GM18507 (cell line): Measurements from ENCODE around the gene TCF20.

Experiments
- DNase-seq: peaks from one replicate; pipeline ENCODE4 v3.0.0; 2011; ENCODE audit warnings: low read depth; ENCODE audit not compliant: insufficient read length; ENCODE audit errors: extremely low spot score
- FAIRE-seq: peaks from 2 replicates; lab custom pipeline; 2011; peaks lifted over from hg19 to GRCh38; lab: Jason Lieb, UNC

The TCF20 gene

GRCh38 chr22:42301077-42301741 is 30.8 kb upstream of the TCF20 start:
- FAIRE-seq (no peak), DNase-seq (no peak)

- peak; percentile 44 for DNase-seq
- FAIRE-seq = peak; percentile 83
Observed at GRCh38 chr22:42300259-42301076, 30.0 kb upstream of the TCF20 start.

- FAIRE-seq = peak; percentile 36
- peak; percentile 25 for DNase-seq
Observed at GRCh38 chr22:42299586-42300258, 29.3 kb upstream of the TCF20 start.

GRCh38 chr22:42298746-42299145 is 28.3 kb upstream of the TCF20 start:
- FAIRE-seq (no peak), DNase-seq (no peak)

DNA sequence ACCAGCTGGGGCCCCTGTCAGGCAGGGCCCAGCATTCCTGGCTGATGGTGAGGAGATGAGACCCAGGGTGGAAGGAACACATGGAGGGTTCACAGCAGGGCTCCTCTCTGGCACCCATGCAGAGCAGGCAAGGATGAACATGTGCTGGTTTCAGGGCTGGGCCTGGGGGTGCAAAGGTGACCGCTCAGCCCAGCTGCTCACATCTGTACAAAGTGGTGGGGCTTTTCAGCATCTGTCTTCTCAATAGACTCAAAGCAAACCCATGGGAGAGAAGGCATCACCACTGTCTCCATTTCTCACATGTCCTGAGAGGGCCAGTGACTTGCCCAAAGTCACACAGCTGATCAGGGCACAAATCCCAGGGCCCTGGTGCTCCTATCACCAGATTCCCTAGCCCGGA is 27.3 kb upstream of the TCF20 start:
- FAIRE-seq = no peak
- DNase-seq = no peak

DNA sequence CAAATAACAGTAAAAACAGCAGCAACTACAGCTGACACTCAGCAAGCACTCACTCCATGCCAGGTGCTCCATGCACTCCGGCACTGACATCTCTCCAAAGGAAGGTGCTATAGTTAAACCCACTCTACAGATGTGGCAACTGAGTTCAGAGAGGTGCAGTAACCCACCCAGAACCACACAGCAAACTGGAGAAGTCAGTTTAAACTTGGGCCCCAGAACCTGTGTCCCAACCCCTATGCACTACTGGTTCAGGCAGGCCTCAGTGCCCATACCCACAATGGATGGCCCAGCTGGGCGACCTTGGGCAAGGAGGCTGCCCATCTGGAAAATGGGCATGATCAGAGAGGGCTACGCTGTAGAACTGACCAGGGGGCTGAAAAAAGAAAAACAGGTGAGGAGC is 26.4 kb upstream of the TCF20 start:
- no peak for DNase-seq
- no peak for FAIRE-seq

DNA sequence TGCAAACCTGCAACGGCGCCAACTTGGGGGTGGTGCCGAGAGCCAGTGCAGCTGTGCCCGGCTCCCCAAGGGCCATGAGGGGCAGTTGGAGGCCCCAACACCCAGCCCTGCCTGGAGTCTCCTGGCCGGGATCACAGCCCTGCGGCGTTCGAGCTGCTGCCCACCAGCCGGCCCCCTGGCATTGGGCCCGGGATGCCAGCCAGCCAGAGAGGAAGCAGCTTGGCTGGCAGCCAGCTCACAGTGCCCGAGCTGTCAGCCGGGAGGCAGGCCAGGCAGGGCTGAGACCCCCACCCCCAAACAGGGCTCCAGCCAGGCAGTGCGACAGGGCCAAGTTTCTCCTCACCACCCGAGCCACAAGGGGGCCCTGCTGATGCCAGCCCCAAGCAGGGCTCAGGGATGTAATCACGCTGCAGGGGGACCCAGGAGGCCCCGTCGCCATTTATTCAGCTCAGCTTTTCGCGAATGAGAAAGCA is 26.0 kb upstream of the TCF20 start:
- FAIRE-seq = no peak
- no peak for DNase-seq

DNA sequence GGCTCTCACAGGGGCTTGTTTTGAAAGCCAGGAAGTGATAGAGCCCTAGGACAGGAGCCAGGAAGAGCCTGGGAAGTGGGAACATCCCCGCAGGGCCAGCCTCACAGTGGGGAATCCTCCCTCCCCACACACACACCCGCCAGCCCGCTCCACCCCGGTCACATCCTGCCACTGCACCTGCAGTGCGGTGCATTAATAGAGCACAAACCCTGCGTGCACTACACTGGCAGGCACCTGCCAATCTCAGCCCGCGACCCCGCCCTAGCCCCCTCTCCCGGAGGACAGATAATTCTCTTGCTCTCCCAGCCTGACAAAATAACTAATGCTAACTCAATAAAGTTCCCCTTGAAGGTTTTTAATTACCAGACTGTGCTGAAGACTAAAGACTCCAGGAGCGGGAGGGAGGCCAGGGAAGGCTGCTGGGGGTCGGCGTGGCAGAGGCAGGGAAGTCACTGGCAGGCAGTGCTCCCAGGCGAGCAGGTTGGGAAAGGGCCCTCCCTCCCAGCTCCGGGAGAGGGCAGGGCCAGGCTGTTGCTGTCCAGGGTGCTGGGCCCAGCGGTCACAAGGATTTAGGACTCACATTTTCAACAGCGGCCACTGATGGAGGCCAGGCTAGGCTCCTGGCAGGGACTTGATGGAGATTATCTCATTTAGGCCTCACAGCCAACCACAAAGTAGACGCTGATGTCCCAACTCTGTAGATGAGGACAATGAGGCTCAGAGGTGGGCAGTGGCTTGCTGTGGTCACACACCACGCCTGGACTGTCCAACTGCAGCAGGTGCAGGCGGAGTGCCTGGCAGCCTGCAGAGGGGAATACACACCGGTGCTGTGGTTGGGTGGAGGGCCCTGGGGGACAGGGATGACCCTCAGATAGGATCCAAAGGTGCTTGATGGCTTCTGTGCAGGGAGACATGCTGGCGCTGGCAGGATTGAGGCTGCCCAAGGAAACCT is 23.9 kb upstream of the TCF20 start:
- no peak for FAIRE-seq
- DNase-seq = no peak

DNA sequence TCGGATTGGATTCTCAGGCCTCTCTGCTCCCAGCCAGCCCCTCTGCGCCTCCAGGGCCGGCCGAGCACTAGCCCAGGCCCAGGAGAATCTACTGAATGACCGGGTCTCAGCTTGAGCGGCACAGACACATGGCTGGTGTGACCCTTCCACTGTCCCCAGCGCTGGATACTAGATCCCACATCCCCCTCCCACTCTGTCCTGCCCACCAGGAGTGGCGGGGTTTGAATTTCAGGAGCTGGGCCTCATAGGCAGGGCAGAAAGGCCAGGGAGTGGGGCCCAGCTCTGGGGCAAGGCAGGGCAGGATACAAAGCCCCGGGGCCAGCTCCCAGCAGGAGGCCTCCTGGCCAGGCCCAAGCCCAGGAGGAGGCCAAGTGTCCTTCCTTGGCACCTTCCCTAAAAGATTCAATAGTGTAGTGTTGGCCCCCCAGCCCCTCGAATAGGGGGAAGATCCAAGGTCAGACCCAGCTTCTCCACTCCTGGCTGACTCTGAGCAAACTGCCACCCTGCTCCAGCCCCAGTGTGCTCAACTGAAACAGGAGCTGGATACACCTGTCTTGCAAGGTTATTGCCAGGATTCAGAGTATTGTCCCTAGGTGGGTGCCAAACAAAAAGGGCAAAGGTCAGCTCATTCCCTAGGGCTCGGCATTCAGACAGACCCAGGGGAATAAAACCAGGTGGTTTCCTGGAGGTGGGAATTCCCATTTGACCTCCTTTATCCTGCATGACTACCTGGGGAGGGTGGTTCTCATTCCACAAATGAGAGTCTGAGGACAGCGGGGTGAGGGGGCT is 22.5 kb upstream of the TCF20 start:
- FAIRE-seq = no peak
- DNase-seq = no peak

- DNase-seq = no peak
- FAIRE-seq = no peak
Observed at GRCh38 chr22:42291287-42291686, 20.8 kb upstream of the TCF20 start.

DNA sequence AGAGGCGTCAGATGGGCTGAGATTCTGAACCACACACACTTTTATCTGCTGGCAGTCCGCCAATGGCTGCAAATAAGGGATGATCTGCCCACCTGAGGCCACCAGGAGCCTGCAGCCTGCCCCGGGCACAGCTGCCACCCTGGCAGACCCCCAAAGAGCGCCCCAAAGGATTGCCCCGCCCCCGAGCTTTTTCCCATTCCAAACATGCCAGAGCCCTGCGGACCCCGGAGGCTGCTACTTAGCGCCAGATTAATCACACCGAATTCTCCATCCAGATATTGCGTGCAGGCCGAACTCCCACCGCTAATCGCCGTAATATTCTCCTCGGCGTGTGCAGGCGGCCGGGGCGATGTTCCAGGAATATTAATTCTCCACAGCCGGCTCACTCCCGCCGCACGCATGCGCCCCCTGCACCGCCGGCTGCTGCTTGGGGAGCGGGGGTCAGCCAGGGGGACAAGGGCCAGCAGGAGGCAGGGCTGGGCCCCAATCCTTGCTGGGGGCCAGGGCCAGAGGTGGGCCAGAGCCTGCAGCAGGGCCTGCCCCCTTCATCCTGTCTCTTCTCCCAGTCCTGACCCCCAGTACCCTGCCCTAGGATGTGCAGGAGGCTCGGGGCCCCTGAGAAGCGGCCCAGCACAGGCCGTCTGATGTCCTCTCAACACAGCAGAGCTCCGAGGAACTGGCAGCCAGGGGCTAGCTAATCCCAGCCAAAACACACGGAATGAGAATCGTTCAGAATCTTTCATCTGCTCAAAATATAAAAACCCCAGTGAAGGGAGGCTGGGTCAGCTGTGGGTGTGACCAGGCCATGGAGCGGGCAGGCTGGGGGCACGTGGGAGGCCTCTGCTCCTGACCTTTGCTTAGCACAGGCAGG is 19.5 kb upstream of the TCF20 start:
- no peak for DNase-seq
- no peak for FAIRE-seq

- no peak for DNase-seq
- no peak for FAIRE-seq
Observed at GRCh38 chr22:42288791-42289190, 18.3 kb upstream of the TCF20 start.

GRCh38 chr22:42287174-42287890 is 16.9 kb upstream of the TCF20 start:
- DNase-seq (no peak), FAIRE-seq (no peak)

- no peak for DNase-seq
- FAIRE-seq = peak; percentile 76
Observed at GRCh38 chr22:42286205-42286604, 15.8 kb upstream of the TCF20 start.

DNA sequence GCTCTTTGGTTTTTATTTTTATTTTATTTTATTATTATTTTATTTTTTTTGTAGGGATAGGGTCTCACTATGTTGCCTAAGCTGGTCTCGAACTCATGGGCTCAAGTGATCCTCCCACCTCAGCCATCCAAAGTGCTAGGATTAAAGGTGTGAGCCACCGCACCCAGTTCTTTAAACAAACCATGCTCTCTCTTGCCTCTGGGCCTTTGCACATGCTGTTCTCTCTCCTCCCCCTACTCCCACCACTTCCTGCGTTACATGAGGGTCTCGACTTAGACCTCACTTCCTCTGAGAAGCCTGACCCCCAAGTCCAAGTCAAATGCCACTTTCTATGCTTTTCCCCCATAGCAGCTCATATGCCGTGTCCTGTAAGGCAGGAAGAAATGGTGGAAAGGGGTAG is 15.2 kb upstream of the TCF20 start:
- DNase-seq (no peak), FAIRE-seq (no peak)

DNA sequence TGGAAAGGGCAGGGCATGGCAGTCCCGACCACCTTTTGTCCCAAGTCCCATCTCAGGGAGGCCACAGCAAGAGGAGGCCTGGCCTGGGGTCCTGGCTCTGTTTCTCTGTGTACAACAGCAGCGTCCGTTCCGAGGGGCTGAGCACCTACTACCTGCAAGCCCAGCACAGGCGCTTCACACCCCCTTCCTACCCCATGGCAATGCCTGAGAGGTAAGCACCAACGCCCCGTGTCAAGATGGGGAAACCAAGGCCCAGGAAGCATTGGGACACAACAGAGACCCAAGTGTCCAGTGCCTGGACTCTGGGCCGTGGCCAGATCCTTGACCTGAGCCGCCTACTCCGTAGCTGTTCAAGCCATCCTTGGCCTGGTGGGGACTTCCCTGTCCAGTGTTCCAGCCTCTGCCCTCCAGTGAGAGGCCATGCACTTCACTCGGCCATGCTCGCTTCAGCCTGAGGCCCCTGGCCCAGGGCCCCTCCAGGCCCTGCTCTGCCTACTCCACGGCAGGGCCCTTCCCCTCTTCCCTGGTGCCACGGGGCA is 14.3 kb upstream of the TCF20 start:
- DNase-seq (no peak), FAIRE-seq (no peak)

- DNase-seq = no peak
- no peak for FAIRE-seq
Observed at GRCh38 chr22:42284202-42284591, 13.7 kb upstream of the TCF20 start.
